GM19023 (cell line): ENCODE measurements around the gene SH3RF3.
"Not testable (repeated sequence)": the region's sequence is repeated elsewhere in the genome, so short reads cannot be mapped to it uniquely, and the experiment has no call there.

Source experiments
- ATAC-seq: cut with Tn5 transposase; IDR thresholded peaks from one replicate; pipeline ENCODE4 v1.9.1; 2021; ENCODE audit warnings: mild to moderate bottlenecking, moderate library complexity; ENCODE audit not compliant: unreplicated experiment

SH3RF3 gene

DNA sequence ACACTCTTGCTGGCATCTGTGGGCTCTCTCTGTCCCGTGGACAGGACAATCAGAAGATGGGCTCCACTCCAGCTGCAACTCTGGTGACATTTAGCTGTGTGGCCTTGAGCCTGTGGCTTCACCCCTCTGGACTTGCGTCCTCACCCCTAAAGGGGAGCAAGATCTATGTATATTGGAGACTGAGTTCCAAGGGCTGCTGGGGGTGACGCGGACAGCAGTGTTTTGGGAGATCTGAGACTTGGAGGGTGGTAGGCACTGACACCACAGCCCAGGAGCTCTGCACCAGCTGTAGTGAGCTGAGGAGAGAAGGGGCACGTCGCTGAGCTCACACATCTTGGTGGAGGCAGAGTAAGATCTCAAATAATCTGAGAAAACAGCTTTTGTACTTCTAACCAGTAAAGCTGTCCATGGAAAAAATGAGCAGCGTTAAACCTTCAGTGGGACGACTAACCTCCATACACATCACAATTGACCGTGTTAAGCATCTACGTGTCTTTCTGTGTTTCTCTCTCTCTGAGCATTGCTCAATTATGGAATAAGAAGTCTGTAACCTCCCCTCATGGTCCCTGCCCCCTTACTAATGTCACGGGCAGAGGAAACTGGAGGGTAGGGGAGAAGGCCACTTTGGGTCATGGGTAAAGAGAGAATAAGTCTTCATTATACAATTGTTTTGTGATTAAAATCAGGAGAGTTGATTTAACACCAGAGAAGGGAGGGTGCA lies 85.8 kb downstream of the SH3RF3 start:
- no peak for ATAC-seq

DNA sequence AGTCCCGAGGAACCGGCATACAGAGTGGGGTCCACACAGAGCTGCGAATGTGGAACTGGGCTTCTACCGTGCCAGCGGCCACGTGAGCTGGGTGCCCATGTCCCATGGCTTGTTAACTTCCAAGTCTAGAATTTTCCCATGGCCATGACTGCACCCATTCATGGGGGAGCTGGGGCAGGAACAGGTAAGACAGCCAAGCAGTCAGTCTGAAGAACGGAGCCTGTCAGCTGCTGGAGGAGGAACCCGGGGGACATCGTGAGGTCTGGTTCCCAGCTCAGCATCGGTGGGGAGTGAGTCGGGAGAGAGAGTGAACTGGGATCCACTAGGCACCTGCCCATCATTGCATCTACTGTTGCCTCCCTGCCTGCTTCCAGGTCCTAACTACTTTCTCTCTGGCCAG lies 86.9 kb downstream of the SH3RF3 start:
- ATAC-seq, result no peak

DNA sequence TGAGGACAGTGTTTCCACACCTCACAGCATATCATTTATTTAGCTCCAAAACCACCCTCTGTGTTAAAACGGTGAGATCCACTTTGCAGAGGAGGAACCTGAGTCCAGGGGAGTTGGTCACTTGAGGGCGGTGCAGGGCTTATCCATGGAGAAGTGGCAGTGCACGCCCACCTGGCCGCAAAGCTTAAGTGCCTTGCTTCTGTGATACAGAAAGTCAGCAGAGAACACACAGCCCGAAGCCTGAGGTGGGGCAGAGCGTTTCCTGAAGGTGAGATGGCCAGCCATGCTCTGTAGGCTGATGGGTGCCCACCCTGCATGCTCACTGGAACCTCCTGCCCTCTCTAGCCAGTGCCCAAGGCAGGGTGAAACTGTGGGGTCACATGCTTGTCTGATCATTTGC lies 87.3 kb downstream of the SH3RF3 start:
- no peak for ATAC-seq

DNA sequence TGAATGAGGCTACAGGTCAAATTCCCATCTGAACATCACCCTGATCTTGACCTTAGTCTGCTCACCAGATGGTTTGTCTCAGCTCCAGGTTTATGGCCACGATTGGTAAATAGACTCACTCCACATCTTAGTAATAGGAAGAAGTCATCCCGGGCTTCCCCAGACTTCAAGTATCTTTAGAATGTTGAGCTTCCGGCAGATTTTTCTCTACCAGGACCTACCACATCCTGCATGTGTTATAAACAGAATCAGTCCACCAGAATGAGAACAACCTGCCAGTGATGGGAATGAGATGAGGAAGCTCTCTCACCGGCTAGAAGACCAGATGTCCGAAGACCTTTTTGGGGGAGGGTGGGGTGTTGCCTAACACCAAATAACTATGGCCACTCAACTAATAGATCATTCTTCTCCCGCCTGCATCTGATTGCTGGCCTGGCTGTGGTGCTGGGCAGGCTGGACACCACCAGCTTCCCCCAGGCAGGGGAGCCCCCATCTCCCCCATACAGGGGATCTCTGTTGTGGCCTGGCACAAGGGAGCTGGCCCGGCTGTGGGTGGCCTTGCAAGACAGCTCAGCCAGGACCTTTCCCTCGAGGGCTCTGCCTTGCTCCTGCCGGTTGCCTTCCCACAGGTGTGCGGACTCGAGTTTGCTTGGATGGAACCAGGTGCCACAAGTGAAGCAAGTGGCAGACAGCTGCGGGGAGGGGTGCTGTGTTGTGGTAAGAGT lies 88.5 kb downstream of the SH3RF3 start:
- no peak for ATAC-seq

DNA sequence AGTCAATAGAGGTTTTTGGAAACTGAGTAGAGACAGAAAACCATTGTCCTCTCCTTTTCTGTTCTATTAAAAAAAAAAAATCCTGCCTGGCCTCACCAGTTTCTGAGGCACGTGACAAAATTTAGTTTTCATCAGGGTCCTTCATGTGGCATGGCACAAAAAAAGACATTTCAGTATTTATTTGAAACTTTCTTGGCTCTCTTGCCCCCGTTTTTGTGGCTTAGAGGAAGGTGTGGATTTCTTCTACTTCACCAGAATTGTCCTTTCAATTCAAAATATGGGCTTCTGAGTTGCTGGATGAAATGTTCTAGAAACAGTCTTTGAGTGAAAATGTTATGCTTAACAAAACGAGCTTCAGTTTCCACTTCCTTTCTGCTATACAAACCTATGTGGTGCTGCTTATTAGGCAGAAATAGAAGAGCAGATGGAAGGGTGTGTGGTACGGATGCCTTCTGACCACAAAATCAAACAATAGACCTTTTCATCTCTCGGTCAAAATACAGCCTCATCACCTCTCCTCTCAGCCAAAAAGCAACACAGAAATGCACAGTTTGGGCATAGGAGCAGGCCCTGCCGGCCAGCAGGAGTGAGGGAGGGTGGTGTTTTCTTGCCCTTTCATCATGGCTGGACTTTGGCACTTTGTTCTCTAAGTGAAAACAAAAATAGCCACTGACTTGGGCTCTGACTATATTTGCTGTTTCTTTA lies 89.2 kb downstream of the SH3RF3 start:
- ATAC-seq, result peak; percentile 50

DNA sequence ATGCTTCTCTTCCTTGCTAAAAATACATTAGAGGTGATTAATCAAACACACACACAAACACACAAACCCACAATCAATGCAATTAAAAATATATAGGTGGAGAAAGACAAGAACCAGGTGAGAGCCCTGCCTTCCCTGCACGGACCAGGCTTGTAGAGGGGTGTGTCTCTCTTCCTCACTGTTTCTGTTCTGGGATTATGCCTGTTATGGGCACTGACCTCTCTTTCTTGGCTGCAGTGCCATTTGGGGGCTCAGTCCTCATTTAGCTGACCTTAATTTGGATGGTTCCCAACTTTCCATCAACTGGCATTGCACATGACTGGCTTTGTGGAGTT lies 89.8 kb downstream of the SH3RF3 start:
- ATAC-seq, result no peak

DNA sequence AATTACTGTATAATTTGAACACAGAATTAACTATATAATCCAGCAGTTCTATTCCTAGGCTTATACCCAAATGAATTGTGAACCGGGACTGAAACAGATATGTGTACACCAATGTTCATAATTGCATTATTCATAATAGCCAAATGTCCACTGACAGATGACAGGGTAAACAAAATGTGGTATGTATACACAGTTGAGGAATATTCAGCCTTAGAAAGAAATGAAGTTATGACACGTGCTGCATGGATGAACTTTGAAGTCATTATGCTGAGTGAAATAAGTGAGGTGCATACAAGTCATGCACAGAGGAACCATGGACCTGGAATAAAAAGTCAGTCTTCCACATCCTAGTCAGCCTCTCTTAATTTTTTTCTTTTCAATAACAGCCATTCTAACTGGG lies 91.9 kb downstream of the SH3RF3 start:
- ATAC-seq, result no peak

DNA sequence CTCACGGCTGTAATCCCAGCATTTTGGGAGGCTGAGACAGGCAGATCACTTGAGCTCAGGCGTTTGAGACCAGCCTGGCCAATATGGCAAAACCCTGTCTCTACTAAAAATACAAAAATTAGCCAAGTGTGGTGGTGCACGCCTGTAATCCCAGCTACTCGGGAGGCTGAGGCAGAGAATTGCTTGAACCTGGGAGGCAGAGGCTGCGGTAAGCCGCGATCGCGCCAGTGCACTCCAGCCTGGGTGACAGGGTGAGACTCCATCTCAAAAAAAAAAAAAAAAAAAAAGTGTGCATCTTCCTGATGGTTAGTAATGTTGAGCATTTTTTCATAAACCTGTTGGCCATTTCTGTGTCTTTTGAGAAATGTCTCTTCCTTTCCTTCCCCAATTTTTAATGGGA lies 92.3 kb downstream of the SH3RF3 start:
- ATAC-seq, result not testable (repeated sequence)

DNA sequence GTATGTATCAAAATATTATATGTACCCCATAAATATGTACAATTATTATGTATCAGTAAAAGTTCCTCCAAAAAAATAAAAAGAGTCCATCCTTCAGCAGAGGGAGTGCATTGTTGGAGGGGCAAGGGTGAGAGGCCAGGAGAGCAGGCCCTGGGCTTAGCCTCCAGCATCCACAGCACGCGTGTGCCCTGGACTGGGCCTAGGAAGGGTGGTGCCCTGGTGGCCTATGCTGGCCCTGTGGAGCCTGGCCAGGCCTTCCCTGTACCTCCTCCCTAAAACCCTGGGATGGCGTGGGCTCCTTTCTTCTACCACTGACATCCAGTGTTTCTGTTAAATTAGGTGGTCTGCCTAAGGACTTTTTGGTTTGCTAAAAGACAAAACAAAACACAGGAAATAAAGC lies 93.4 kb downstream of the SH3RF3 start:
- ATAC-seq, result no peak

DNA sequence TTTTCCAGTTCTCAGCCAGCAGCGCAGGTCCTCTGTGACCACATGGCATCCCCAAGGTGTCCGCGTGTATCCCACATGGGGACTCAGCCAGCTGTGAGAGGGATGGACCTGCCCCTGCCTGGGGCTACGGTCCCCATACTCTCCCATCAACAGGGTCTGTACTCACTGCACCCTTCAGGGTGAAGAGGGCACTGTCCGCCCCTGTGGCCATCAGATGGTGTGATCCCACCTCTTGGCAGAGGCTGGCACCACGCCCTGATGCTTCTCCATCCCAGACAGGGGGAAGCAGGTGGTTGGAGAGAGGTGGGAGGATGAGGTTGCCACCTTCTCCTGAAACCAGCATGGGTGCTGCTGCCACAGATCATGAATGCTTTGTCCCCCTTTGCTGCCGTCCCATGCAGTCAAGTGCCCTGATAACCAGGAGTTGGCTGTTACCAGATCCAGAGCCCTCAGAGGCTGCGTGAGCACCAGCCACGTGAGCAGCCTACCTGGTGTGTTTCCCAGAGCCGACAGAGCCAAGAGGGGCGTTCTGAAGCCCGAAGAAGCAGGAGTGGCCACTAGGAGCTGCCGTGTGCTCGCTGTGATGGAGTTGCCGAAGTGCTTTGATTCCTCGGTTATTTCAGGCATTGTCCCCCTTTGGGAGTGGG lies 93.9 kb downstream of the SH3RF3 start:
- ATAC-seq, result no peak

DNA sequence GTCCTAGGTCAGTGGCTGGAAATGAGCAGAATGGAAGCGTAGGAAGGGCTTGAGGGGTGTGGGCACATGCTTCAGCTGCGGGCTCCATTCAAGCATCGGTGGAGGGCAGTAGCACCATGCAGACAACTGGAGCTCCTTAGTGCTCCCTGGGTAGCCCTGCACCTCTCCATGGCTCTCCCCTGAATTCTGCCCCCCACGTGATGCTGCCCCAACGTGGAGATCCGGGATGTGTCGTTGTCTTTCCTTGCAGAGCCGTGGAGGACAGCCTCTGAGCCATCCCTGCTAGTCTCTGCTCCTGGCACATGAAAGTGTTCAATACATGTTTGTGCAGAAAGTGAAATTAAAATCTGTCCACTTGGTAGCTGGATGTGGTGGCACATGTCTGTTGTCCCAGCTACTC lies 94.5 kb downstream of the SH3RF3 start:
- ATAC-seq, result no peak

DNA sequence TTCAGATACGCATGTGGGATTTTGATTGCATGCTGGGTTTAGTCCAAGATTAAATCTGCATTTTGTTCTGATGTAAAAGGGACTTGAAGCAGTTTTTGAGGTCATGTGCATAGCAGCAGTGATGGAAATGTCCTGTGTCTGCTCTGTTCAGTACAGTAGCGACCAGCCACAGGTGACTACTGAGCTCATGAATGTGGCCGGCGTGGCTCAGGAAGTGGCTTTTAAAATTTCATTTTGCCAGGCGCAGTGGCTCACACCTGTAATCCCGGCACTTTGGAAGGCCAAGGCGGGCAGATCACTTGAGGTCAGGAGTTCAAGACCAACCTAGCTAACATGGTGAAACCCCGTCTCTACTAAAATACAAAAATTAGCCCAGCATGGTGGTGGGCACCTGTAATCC lies 95.3 kb downstream of the SH3RF3 start:
- ATAC-seq, result not testable (repeated sequence)

DNA sequence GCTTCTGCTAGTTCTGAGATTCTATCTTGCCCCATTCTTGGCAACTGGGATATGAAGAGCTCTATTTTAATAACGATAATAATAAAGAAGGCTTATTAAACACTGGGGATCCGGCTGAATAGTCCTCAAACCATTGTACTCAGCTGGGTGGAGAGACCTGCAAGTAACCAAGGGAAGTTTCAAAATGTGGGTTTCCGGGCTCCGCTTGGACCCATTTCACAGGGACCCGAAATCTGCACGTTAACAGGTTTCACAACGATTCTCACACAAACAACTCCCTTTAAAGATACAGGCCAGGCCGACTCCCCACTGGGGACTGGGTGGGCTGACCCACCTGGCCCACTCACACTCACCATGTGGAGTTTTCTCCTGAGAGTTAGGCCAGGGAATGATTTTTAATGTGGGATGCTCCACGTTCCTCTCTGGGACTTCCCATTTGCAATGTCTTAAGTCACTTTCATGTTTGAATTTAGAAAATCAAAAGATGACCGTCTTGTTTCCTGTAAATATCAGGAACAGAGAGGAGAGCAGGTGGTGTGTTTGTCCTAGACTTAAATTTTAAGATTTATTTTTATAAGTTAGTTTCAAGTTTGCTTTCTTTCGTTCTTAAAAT lies 96.3 kb downstream of the SH3RF3 start:
- no peak for ATAC-seq

DNA sequence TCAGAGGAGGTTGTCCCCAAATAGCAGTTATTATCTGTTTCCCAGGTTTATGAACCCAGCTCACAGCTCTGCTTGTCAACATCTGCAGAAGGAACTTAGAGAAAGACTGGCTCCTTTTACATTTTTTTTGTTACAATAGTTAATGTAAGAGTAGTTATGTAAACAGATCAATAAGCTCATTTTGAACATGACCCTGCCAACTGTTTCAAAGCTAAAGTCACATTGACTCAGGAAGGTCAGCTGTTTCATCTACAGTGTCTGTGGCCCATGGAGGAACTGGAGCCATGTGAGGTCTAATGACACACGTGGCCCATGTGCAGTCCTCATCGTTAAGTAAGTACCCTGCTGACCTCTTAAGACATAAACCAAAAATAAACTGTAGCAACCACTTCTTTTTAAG lies 97.1 kb downstream of the SH3RF3 start:
- no peak for ATAC-seq

DNA sequence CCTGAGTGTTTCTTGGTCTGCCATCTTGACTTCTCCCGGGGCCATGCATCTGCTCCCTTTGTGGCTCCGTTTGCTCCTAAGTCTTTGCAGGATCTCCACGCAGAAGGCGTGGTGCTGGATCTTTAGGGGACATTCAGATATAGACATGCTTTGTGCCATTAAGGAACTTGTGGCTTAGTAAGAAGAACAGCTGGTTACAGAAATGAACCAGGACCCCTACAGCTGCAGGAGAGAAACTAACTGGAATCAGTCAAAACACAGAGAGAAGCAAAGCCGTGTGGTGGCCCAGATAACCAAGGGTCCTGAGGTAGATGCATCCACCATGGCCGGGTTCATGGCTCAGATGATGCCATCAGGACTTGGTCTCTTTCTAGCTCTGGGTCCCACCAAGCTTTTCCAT lies 97.6 kb downstream of the SH3RF3 start:
- no peak for ATAC-seq

DNA sequence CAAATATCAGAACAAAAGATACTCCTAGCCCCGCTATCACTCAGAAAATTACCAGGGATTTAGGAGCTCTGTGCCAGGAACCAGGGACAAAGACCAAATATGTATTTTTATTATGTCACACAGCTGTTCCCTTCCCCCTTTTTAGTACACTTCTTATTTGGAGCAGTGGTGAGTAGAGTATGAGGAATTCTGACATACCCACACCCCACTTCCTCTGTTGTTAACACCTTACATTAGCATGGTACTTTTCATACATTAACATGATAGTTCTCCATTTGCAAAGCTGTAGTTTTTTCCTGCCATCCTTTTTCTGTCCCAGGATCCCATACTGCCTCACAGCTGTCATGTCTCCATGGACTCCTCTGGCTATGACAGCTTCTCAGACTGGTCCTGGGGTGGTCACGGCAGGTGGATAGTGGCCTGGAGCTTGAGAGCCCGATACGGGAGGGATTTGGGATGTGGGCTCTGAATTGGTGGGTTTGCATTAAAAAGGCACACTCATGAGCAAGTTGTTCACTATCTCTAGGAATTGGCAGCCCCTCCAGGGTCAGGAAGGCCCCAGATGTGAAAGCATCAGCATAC lies 100.2 kb downstream of the SH3RF3 start:
- ATAC-seq, result no peak

DNA sequence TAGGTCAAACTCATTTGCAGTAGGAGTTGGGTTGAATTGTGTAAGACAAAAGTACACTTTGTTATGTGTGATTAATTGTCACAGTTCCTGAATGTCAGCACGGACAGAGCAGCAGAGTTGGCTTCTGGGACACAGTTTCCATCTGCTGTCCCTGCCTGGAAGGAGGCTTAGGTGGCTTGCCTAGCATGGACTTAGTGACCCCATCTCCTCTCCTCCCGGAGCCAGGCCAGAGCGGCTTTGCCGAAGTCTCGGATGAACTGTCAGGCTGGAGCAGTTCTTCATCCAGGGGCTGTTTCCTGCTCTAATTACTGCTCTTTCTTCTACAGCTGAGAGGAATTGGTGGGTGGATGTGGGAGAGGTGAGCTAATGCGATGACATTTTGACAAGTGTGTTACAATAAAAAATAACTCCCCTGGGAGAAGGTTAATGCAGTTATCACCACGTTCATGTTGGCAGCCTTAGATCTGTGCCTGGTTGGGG lies 102.0 kb downstream of the SH3RF3 start:
- ATAC-seq, result no peak

DNA sequence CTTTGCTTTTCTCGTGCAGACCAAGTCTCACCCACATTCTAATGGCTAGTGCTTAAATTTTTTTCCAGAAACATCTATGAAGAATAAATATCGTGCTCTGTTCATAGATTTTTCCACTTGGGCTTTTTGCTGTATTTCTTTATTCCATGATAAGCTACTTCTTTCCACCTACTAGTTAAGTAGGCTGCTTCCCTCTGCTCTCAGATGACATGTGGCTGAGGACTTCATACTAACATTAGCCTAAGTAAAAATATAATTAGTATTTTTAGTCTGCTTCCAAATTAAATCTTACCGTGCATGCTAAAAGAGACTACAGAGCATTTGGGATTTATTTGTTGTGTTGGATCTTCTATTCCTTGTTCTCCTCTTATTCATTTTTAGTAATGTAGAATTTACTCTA lies 102.4 kb downstream of the SH3RF3 start:
- no peak for ATAC-seq

DNA sequence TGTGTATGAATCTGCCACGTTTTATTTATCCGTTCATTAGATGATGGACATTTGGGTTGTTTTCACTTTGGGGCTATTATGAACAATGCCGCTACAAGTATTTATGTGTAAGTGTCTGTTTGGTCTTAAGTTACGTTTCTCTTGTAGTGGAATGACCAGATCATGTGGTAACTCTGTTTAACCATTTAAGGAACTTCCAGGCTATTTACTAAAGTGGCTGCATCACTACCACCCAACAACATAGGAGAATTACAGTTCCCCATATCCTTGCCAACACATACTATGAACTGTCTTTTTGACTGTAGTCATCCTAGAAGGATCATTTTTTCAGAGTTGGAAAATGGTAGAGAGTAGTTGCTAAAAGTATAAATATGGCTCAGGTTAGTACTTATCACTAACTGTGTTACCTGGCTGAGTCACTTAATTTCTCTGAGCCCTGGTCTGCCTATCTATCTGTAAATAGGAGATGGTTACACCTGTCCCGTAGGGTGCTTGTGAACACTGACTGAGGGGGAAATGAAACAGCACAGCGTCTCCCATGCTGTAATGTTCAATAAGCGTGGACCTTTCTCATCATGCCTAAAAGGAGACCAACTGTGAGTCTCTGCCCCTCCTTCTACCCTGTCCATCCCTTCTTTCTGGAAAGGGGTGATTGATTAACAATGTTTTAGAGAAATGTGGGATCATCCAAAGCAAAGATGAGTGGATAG lies 103.1 kb downstream of the SH3RF3 start:
- no peak for ATAC-seq

DNA sequence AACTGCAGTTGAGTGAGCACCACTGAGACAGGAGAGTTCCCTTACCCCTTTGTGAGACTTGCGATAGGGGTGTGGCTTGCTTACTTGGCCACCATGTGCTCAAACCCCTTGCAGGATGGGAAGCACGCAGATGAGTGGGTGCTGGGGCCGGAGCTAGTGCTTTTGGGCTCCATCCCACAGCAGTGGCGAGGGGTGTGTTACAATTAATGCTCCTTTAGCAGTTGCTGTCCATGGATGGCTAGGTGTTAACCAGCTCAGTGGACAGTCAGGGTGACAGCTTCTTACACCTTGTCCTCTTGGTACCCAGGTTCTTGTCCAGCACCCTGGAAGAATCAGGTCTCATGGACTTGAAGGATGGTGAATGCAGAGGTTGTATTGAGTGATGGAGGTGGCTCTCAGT lies 103.9 kb downstream of the SH3RF3 start:
- no peak for ATAC-seq
